Measurements from ENCODE around the gene ABCB6.

The ABCB6 gene

GRCh38 chr2:219165058-219165911, 53.5 kb downstream of the ABCB6 start:
- DNase-seq = no peak

- no peak for DNase-seq
Observed at GRCh38 chr2:219163156-219163555, 55.6 kb downstream of the ABCB6 start.

DNA sequence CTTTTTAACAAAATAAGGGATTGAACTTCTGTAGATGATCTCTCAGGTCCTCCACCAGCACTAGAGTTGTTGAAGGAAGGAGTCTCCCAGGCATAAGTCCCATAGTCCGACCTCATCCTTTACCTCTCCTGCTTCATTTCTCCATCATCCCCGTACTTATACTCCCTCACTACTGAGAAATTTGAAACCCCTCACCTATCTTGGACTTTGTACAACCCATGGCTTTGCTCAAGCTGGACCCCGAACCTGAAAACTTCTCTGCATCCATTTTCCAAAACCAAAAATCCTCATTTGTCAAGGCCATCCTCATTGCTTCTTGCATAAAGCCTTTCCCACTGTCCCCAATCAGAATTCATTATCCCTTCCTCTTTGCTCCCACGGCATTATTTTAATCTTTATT, 57.7 kb downstream of the ABCB6 start:
- no peak for DNase-seq

DNA sequence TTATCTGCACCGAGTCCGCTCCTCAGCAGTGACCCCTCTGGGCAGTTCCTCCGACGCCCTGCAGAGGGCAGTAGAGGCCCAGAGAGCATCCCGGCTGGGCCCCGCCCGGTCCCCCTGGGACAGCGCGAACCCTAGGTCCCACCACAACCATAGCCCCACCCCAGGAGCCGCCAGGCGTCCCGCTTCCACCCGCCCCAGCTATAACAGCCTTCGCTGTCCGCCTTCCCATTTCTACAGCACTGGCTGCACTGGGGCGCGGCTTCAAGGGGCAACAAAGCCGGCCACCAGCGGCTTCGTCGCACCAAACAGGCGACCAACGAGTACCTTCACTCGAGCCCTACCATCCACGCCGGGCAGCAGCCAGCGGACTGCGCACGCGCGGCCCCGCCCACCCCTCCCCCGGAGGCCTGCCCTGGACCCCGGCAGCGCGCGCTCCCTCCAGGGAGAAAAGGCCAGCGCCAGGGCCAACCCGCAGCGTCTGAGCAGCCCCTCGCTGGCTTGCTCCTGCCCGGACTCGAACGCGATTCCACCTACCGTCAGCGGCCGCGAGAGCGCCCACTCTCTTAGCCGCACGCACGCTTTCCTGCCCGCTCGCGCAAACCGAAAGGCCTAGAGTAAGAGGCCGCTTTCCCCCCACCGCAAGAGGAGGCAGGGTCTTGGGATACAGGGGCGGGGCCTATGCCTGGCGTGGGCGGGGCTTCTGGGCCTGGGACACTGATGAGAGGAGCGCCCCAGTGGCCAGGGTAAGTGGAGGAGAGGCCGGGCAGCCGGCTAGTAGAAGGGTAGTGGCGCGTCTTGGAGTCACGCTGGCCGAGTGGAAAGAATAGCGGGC, 58.4 kb downstream of the ABCB6 start, which contains the start of gene NHEJ1:
Gene NHEJ1, minus strand, starts transcription at position 630 of the 832 bp plus-strand sequence. CDS start 2,453 bp downstream, outside the sequence.
- DNase-seq = peak; percentile 84 to 99 (median 94)
